RWPE2 (cell line): ENCODE measurements around the gene PKNOX2.

Source experiments
- ATAC-seq: fragments of 200-7000 bp; cut with Tn5 transposase; 3 replicates; pipeline ENCODE4 v1.9.1; 2021; ENCODE audit warnings: low read depth
- DNase-seq: peaks from one replicate; pipeline ENCODE4 v3.0.0-alpha.2; 2020; ENCODE audit warnings: low spot score
- H3K27ac ChIP-seq: fragments of 450-650 bp; 2 replicates; pipeline ENCODE4 v1.5.1; 2017; ENCODE audit warnings: mild to moderate bottlenecking; ENCODE audit not compliant: poor library complexity, severe bottlenecking
- H3K27me3 ChIP-seq: fragments of 250-450 bp; sonication (Bioruptor Pico); 2 replicates; pipeline ENCODE4 v1.5.1; 2021; ENCODE audit warnings: mild to moderate bottlenecking, moderate library complexity; ENCODE audit not compliant: insufficient read depth, poor library complexity, severe bottlenecking
- H3K36me3 ChIP-seq: fragments of 250-450 bp; sonication (Bioruptor Pico); 2 replicates; pipeline ENCODE4 v1.5.1; 2020; ENCODE audit warnings: low read depth, mild to moderate bottlenecking, moderate library complexity
- H3K4me1 ChIP-seq: fragments of 250-450 bp; sonication (Bioruptor Pico); 2 replicates; pipeline ENCODE4 v1.5.1; 2021; ENCODE audit warnings: mild to moderate bottlenecking, moderate library complexity; ENCODE audit not compliant: insufficient read depth, poor library complexity, severe bottlenecking
- H3K4me3 ChIP-seq: fragments of 250-450 bp; sonication (Bioruptor Pico); 2 replicates; pipeline ENCODE4 v1.5.1; 2021; ENCODE audit warnings: mild to moderate bottlenecking, moderate library complexity; ENCODE audit not compliant: severe bottlenecking
- H3K9me3 ChIP-seq: fragments of 250-450 bp; sonication (Bioruptor Pico); 2 replicates; pipeline ENCODE4 v1.5.1; 2021; ENCODE audit warnings: mild to moderate bottlenecking, moderate library complexity; ENCODE audit not compliant: severe bottlenecking
- CTCF ChIP-seq: fragments of 450-650 bp; IDR thresholded peaks from one replicate; pipeline ENCODE4 v1.5.1; 2017; ENCODE audit warnings: mild to moderate bottlenecking, moderate library complexity; ENCODE audit not compliant: poor library complexity, severe bottlenecking

The PKNOX2 gene

DNA sequence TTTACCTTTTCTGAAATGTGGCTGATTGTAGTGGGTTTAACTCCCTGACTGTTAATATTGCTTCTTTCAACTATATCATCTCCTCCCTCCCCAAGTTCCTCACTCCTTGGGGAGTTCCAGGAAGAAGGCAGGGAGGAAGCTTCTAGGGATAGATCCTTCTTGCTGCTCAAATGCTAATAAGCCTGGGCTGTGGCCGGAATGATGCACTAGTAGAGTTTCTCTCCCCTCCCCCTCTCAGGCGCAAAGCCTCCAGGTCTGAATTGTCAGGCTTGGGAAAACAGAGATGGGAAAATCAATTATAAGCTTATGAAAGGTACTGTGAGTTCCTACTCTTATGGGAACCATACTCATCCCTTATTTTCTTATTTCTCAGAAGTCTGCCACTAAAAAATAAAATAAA lies 300.7 kb downstream of the PKNOX2 start:
- Histone ChIP-seq H3K4me3 (no peak overlapping the region), H3K27me3 (no peaks in the 10 kb centered on the region), H3K9me3 (no peaks in the 10 kb centered on the region), H3K36me3 (no peaks in the 10 kb centered on the region), H3K27ac (no peak overlapping the region), H3K4me1 (no peaks in the 10 kb centered on the region)
- ATAC-seq (no peak), DNase-seq (no peak)
- TF ChIP-seq CTCF = no peak

GRCh38 chr11:125465701-125466100 lies 301.1 kb downstream of the PKNOX2 start:
- TF ChIP-seq CTCF = no peak
- H3K27ac ChIP-seq = no peak overlapping the region
- H3K27me3 ChIP-seq = no peaks in the 10 kb centered on the region
- no peaks in the 10 kb centered on the region for H3K9me3 ChIP-seq
- ATAC-seq (no peak), DNase-seq (no peak)
- no peak overlapping the region for H3K4me3 ChIP-seq
- H3K4me1 ChIP-seq = no peaks in the 10 kb centered on the region
- H3K36me3 ChIP-seq = no peaks in the 10 kb centered on the region

- H3K27ac ChIP-seq = no peak overlapping the region
- no peak overlapping the region for H3K4me3 ChIP-seq
- no peaks in the 10 kb centered on the region for H3K27me3 ChIP-seq
- no peaks in the 10 kb centered on the region for H3K9me3 ChIP-seq
- TF ChIP-seq CTCF = no peak
- ATAC-seq (no peak), DNase-seq (no peak)
- no peaks in the 10 kb centered on the region for H3K4me1 ChIP-seq
- H3K36me3 ChIP-seq = no peaks in the 10 kb centered on the region
These were observed 303.5 kb downstream of the PKNOX2 start for GRCh38 chr11:125468025-125468424.

DNA sequence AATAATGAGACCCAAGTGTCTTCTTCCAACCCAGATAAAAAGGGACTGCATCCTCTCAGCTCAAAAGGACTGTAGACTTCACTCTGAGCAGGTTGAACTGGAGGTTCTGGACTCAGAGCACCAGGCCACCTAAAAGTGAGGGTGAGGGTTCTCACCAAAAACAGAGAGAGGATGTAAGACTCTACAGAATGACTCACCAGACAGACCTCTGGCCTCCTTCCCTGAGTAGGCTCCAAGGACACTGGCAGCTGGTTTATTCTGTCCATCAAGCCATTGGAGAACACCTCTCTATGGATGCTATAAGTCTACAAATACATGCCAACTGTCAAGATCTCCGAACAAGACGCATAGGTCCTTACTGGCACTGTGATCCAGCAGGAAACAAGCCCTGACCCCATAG lies 304.3 kb downstream of the PKNOX2 start:
- TF ChIP-seq CTCF = no peak
- ATAC-seq (no peak), DNase-seq (no peak)
- Histone ChIP-seq H3K4me3 (no peak overlapping the region), H3K9me3 (no peaks in the 10 kb centered on the region), H3K27ac (no peak overlapping the region), H3K36me3 (no peaks in the 10 kb centered on the region), H3K27me3 (no peaks in the 10 kb centered on the region), H3K4me1 (no peaks in the 10 kb centered on the region)

- Histone ChIP-seq H3K4me3 (no peak overlapping the region), H3K27ac (no peak overlapping the region), H3K36me3 (no peaks in the 10 kb centered on the region), H3K27me3 (no peaks in the 10 kb centered on the region), H3K9me3 (no peaks in the 10 kb centered on the region), H3K4me1 (no peaks in the 10 kb centered on the region)
- TF ChIP-seq CTCF = no peak
- ATAC-seq (no peak), DNase-seq (no peak)
These were observed 305.8 kb downstream of the PKNOX2 start for GRCh38 chr11:125470355-125470754.
